ENCODE measurements around the gene IGFBP4. TPM values are rescaled to one million over a fixed set of nuclear protein-coding genes. Genes with fewer than 3 reads are reported as not detected.

IGFBP4 gene
- total and polyA plus RNA-seq, 4 donors, result 99.2 to 1,001 (median 628) TPM

DNA sequence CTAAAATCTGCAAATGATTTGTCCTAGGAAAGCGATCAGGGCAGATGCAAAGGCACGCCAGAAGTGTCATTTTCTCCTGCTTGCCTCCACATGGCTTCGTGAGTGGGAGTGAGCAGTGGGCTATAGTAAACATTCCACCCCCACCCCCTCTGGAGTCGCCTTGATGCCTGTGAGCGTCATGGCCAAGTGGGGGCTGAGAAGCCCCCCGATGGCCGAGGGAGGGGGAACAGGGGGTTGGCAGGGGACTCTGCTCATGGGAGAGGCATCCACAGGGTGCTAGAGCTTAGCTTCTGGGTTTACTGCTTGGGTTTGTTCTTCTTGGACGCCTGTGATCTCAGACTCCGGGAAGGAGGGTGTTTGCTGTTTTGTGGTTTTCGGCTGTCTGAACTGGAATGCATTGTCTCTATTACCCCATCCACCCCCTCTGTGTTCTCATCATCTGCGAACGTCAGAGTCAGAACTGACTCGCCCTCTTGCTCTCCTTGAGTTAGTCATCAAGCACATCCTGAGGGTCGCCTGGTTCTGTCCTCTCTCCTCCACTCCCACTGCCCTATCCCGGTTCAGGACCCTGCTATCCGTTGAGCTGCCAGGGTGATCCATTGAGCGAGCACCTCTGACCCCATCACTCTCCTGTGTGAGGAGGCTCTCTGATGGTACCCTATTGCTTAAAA is 42.7 kb downstream of the IGFBP4 start:
- H3K4me3 ChIP-seq (ENCODE audit: low read length in 2 of 2), result no peak overlapping the region
- H3K9me3 ChIP-seq (ENCODE audit: control insufficient read depth, low read length), result no peaks in the 10 kb centered on the region
- H3K36me3 ChIP-seq (ENCODE audit: control insufficient read depth in 1 of 2, insufficient read depth in 2 of 2, low read length in 1 of 2), result no peaks in the 10 kb centered on the region
- DNase-seq (no peak), ATAC-seq (ENCODE audit: low FRiP score) (peak; percentile 49)
- H3K27ac ChIP-seq (ENCODE audit: low read depth in 1 of 2, low read length in 2 of 2), result no peak overlapping the region
- intact Hi-C loops (cut with DNase I), result no loop called here
- H3K27me3 ChIP-seq (ENCODE audit: control insufficient read depth in 1 of 2, insufficient read depth in 2 of 2, low read length in 1 of 2), result no peaks in the 10 kb centered on the region
- WGBS, 2 donors, result 74% methylated on average over 17 of the region's 17 CpGs
- H3K4me1 ChIP-seq (ENCODE audit: control insufficient read depth in 1 of 2, insufficient read depth in 2 of 2, low read length in 2 of 2), result no peaks in the 10 kb centered on the region

DNA sequence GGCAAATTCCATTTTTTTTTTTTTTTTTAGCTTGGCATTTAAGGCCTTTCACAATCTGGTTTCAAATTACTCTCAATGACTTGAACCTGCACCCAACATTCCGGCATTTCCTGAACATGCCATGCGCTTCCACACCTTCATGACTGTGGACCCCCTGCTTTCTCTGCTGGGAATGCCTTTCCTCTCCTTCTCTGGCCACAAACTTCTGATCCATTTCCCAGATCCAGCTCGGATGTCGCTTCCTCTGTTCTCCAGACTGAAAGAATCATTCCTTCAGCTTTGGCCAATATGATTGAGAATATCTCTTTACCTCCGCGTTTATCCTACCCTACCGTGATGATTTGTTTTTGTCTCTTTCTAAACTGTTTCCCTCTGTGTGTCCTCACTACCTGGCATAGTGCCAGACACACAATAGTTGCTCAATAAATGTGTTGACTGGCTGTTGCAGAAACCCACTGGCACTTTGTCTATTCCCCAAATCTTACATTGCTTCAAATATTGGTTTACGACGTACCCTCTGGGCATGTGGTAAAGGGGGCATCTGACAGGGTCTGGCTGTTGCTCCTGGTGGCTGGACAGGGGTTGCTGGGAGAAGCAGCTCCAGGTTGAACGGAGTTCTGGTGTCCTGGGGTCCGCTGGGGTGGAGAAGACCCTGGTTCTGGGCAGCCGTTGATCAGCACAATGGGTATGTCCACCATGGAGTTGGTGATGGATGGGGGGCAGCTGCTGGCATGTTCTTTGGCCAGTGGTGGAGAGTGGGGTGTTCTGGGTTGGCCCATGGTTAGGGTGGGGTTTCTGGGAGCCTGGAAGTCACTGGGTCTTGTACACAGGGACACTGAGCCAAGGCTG is 43.5 kb downstream of the IGFBP4 start:
- no peaks in the 10 kb centered on the region for H3K9me3 ChIP-seq (ENCODE audit: control insufficient read depth, low read length)
- H3K4me1 ChIP-seq (ENCODE audit: control insufficient read depth in 1 of 2, insufficient read depth in 2 of 2, low read length in 2 of 2), result no peaks in the 10 kb centered on the region
- intact Hi-C loops (cut with DNase I), result no loop called here
- DNase-seq (no peak), ATAC-seq (ENCODE audit: low FRiP score) (no peak)
- WGBS, 2 donors, result 91 to 93% methylated on average over 12 of the region's 12 CpGs
- H3K27me3 ChIP-seq (ENCODE audit: control insufficient read depth in 1 of 2, insufficient read depth in 2 of 2, low read length in 1 of 2), result no peaks in the 10 kb centered on the region
- no peak overlapping the region for H3K4me3 ChIP-seq (ENCODE audit: low read length in 2 of 2)
- H3K27ac ChIP-seq (ENCODE audit: low read depth in 1 of 2, low read length in 2 of 2), result no peak overlapping the region
- H3K36me3 ChIP-seq (ENCODE audit: control insufficient read depth in 1 of 2, insufficient read depth in 2 of 2, low read length in 1 of 2), result no peaks in the 10 kb centered on the region

DNA sequence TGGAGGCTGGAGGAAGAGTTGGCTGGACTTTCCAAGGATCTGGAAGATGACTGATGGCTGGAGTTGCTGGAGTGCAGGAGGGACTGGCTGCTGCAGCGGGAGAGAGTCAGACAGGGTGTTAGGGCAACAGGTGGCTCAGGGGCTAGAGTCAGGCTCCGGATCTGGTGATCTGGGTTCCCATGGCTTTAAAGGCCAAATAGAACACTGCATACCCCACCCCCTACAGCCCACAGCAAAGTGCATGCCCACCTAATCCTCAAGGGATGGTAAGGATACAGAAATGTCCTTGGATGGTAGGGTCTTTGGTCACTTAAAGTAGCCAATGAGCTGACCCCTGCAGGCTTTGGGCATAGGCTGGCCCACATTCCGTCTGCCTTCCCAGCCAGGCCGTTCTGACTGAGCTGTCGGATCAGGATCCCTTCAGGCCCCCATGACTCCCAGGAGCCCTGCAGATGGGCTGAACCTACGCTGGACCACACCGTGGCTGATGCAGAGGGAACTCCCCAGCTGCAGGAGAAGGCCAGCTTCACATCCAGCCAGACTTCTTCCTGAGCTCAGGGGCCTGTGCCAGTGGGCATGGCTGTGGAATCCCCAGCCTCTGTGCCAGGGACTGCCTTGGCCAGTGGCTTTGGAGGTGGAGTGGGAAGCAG is 44.2 kb downstream of the IGFBP4 start:
- ATAC-seq (ENCODE audit: low FRiP score) (no peak), DNase-seq (no peak)
- Histone ChIP-seq H3K4me1 (ENCODE audit: control insufficient read depth in 1 of 2, insufficient read depth in 2 of 2, low read length in 2 of 2) (no peaks in the 10 kb centered on the region), H3K4me3 (ENCODE audit: low read length in 2 of 2) (no peak overlapping the region), H3K27me3 (ENCODE audit: control insufficient read depth in 1 of 2, insufficient read depth in 2 of 2, low read length in 1 of 2) (no peaks in the 10 kb centered on the region), H3K9me3 (ENCODE audit: control insufficient read depth, low read length) (no peaks in the 10 kb centered on the region), H3K36me3 (ENCODE audit: control insufficient read depth in 1 of 2, insufficient read depth in 2 of 2, low read length in 1 of 2) (no peaks in the 10 kb centered on the region), H3K27ac (ENCODE audit: low read depth in 1 of 2, low read length in 2 of 2) (no peak overlapping the region)
- intact Hi-C loops (cut with DNase I), result no loop called here
- WGBS, 2 donors, result 40 to 42% methylated on average over 7 of the region's 7 CpGs

DNA sequence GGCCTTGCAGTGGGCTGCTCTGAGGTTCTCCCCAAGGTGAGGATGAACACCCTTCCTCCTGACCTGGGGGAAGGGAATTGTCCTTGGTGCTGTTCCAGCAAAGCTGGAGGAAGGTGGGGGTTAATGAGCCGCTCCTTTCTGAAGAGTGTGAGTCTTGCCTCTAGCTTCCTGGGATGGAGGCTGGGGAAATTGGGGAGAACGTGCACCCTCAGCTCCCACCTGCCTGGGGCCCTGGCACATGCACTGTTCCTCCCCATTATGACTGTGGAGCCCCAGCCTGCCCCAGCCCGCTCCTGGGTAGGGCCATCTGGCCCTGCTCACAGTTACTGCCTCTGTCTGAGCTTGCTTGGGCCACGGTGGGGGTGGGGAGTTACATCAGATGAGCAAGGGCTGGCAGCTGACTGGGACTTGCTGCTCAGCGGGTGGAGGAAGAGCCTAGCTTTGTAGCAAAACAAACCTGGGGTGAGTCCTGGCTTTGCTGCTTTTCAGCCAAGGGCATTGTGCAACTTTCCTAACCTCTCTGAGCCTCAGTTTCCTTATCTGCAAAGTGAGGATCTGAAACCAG is 47.1 kb downstream of the IGFBP4 start:
- 72 to 86% methylated on average over 5 of the region's 5 CpGs for WGBS, 2 donors
- no peaks in the 10 kb centered on the region for H3K27me3 ChIP-seq (ENCODE audit: control insufficient read depth in 1 of 2, insufficient read depth in 2 of 2, low read length in 1 of 2)
- intact Hi-C loops (cut with DNase I), result no loop called here
- H3K9me3 ChIP-seq (ENCODE audit: control insufficient read depth, low read length), result no peaks in the 10 kb centered on the region
- H3K27ac ChIP-seq (ENCODE audit: low read depth in 1 of 2, low read length in 2 of 2), result no peak overlapping the region
- no peak overlapping the region for H3K4me3 ChIP-seq (ENCODE audit: low read length in 2 of 2)
- H3K4me1 ChIP-seq (ENCODE audit: control insufficient read depth in 1 of 2, insufficient read depth in 2 of 2, low read length in 2 of 2), result no peaks in the 10 kb centered on the region
- DNase-seq (peak in 1 of 2 donors; percentile 70), ATAC-seq (ENCODE audit: low FRiP score) (peak; percentile 58)
- no peaks in the 10 kb centered on the region for H3K36me3 ChIP-seq (ENCODE audit: control insufficient read depth in 1 of 2, insufficient read depth in 2 of 2, low read length in 1 of 2)

DNA sequence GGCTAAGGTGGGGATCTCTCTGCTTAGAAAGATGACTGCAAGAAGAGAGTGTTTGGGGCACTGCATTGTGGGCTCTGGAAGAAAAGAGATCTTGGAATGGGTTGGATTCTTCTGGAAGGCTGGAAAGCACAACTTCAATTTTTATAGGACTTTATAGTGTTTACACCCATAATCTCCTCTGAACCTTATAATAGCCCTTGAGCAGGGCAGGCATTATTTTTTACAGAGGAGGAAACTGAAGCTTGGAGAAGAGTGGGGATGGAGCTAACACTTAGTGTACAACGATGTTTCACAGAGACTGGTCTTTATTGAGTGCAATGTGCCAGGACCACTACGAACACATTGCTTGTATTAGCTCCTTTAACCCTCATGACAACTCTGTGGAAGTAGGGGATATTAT is 47.7 kb downstream of the IGFBP4 start:
- intact Hi-C loops (cut with DNase I), result no loop called here
- no peak overlapping the region for H3K4me3 ChIP-seq (ENCODE audit: low read length in 2 of 2)
- H3K27ac ChIP-seq (ENCODE audit: low read depth in 1 of 2, low read length in 2 of 2), result no peak overlapping the region
- H3K9me3 ChIP-seq (ENCODE audit: control insufficient read depth, low read length), result no peaks in the 10 kb centered on the region
- no peaks in the 10 kb centered on the region for H3K36me3 ChIP-seq (ENCODE audit: control insufficient read depth in 1 of 2, insufficient read depth in 2 of 2, low read length in 1 of 2)
- WGBS, 2 donors, result 86 to 87% methylated on average over 2 of the region's 2 CpGs
- no peaks in the 10 kb centered on the region for H3K27me3 ChIP-seq (ENCODE audit: control insufficient read depth in 1 of 2, insufficient read depth in 2 of 2, low read length in 1 of 2)
- no peaks in the 10 kb centered on the region for H3K4me1 ChIP-seq (ENCODE audit: control insufficient read depth in 1 of 2, insufficient read depth in 2 of 2, low read length in 2 of 2)
- DNase-seq, result no peak
- ATAC-seq (ENCODE audit: low FRiP score), result no peak

DNA sequence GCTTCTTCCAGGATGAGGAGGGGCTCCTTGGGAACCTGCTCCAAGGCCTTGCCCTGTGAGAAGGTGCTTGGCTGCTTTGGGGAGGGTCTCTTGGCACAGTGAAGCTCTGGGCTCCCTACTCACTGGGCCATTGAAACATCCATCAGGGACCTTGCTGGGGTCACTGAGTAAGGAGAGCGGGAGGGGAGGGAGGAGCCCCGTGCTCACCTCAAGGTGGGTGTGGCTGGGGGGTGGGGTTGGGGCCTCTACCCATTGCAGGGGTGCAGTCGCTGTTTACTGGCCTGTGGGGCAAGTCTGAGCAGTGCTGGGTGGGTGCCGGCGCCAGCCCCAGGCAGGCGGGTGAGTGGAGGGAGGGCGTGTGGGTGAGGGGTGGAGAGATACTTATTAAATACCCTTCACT is 48.2 kb downstream of the IGFBP4 start:
- no peak overlapping the region for H3K27ac ChIP-seq (ENCODE audit: low read depth in 1 of 2, low read length in 2 of 2)
- H3K4me3 ChIP-seq (ENCODE audit: low read length in 2 of 2), result no peak overlapping the region
- ATAC-seq (ENCODE audit: low FRiP score) (no peak), DNase-seq (no peak)
- no peaks in the 10 kb centered on the region for H3K9me3 ChIP-seq (ENCODE audit: control insufficient read depth, low read length)
- no peaks in the 10 kb centered on the region for H3K4me1 ChIP-seq (ENCODE audit: control insufficient read depth in 1 of 2, insufficient read depth in 2 of 2, low read length in 2 of 2)
- H3K36me3 ChIP-seq (ENCODE audit: control insufficient read depth in 1 of 2, insufficient read depth in 2 of 2, low read length in 1 of 2), result no peaks in the 10 kb centered on the region
- H3K27me3 ChIP-seq (ENCODE audit: control insufficient read depth in 1 of 2, insufficient read depth in 2 of 2, low read length in 1 of 2), result no peaks in the 10 kb centered on the region
- intact Hi-C loops (cut with DNase I), result no loop called here
- WGBS, 2 donors, result 78 to 79% methylated on average over 7 of the region's 7 CpGs

DNA sequence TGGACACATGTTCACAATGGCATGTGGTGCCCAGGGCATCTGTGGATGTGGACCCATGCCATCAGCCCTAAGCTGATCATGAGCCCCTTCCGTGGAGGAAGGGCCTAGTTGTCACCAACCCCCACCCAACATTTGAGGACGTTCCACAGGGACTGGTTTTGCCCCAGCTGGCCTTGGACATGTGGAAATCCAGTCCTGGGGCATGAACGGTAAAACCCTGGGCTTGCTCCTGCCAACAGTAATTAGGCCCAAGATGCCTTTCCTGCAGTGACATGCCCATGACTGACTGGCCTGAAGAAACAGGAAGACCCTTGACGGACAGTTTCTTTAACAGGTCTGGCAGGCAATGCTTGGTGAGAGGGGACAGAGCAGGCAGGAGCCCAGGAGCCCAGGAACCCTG is 50.4 kb downstream of the IGFBP4 start:
- Histone ChIP-seq H3K36me3 (ENCODE audit: control insufficient read depth in 1 of 2, insufficient read depth in 2 of 2, low read length in 1 of 2) (no peaks in the 10 kb centered on the region), H3K4me3 (ENCODE audit: low read length in 2 of 2) (no peak overlapping the region), H3K27ac (ENCODE audit: low read depth in 1 of 2, low read length in 2 of 2) (no peak overlapping the region), H3K27me3 (ENCODE audit: control insufficient read depth in 1 of 2, insufficient read depth in 2 of 2, low read length in 1 of 2) (no peaks in the 10 kb centered on the region), H3K9me3 (ENCODE audit: control insufficient read depth, low read length) (no peaks in the 10 kb centered on the region), H3K4me1 (ENCODE audit: control insufficient read depth in 1 of 2, insufficient read depth in 2 of 2, low read length in 2 of 2) (no peaks in the 10 kb centered on the region)
- ATAC-seq (ENCODE audit: low FRiP score) (no peak), DNase-seq (no peak)
- 53 to 64% methylated on average over 4 of the region's 4 CpGs for WGBS, 2 donors
- intact Hi-C loops (cut with DNase I), result no loop called here

DNA sequence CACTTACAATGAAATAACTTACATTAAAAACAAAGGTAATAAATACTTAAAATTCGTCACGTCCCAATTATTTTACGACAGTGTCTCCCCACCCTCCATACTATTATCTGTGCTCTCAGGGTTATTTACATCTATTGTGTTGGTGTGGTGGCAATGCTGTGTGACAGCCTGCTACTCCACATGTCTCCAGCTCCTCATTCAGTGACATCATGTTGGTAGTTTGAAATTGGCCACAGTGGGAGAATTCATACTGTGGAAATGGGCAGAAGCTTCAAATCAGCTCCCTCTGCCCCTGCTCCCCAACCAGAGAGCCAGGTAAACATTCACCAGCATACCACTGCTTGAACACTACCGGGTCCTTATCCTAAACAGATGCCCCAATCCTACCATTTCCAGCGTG is 51.9 kb downstream of the IGFBP4 start:
- no peak overlapping the region for H3K4me3 ChIP-seq (ENCODE audit: low read length in 2 of 2)
- DNase-seq, result no peak
- H3K36me3 ChIP-seq (ENCODE audit: control insufficient read depth in 1 of 2, insufficient read depth in 2 of 2, low read length in 1 of 2), result no peaks in the 10 kb centered on the region
- H3K27ac ChIP-seq (ENCODE audit: low read depth in 1 of 2, low read length in 2 of 2), result no peak overlapping the region
- no peaks in the 10 kb centered on the region for H3K27me3 ChIP-seq (ENCODE audit: control insufficient read depth in 1 of 2, insufficient read depth in 2 of 2, low read length in 1 of 2)
- H3K9me3 ChIP-seq (ENCODE audit: control insufficient read depth, low read length), result no peaks in the 10 kb centered on the region
- ATAC-seq (ENCODE audit: low FRiP score), result no peak
- H3K4me1 ChIP-seq (ENCODE audit: control insufficient read depth in 1 of 2, insufficient read depth in 2 of 2, low read length in 2 of 2), result peaks cover 0 to 2% of the 10 kb centered on the region in 2 donors
- intact Hi-C loops (cut with DNase I), result no loop called here
- 76 to 82% methylated on average over 5 of the region's 5 CpGs for WGBS, 2 donors

Measured in aorta (tissue), 5 donors.